GM19463 (cell line): ENCODE results near the gene MYLK4.

Experiments
- ATAC-seq: cut with Tn5 transposase; IDR thresholded peaks from one replicate; pipeline ENCODE4 v1.9.1; 2021; ENCODE audit warnings: mild to moderate bottlenecking, moderate library complexity; ENCODE audit not compliant: unreplicated experiment

The MYLK4 gene

DNA sequence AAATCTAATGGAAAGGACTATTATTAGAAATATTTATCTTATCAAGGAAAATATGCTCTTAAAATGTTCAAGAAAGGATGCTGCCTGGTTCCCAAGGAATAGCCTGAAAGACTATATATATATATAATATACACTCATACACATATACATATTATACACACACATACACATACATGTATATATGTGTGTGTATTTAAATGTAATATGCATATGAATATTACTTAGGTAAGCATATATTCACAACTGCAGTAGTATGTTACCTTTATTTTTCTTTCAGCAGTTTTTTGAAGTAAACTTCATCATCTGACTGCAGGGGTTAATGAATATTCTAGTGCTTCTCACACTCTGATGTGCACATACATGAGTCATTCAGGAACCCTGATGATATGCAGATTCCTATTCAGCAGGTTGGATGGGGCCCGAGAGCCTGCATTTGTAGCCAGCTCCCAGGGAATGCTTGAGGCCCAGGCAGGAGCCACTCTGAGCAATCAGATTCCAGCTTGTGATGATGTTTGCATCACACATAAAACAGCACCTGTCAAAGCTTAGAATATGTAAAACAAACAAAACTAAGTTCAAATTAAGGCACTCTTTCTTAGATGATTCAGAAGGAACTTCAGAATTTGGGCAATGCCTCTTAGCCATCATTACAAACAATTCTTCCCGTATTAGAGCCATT lies 16.1 kb downstream of the MYLK4 start:
- no peak for ATAC-seq

DNA sequence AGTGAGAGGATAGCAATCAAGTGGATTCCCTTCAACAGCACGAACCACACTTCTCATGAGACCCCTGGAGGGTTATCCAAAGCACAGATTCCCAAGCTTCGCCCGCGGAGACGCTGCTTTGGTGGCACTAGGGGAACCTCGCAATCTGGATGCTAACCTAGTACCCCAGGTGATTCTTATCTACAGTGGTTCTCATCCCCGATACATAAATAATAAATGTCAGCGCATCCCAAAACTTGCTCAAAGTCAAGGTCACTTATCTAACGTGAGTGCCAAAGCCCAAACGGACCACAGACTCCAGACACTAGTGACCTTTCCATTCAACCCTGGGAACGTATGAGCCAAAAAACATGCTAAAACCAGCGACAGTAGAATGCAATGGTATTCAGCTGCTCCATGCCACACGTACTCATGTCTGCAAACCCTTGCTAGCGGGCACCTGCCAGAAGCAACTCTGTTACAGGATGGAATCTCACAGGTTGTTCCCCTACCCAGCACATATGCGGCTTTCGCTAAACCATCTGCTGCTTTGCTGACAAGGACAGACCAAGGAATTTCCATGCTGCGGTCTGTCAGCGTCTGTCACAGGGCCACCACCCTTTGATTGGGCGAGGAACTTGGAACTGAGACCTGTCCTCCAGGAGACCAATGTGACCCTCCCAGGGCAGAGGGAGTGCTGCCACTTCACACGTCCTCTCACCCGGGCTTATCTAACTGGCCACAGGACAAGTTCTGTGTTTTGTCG lies 16.8 kb downstream of the MYLK4 start:
- no peak for ATAC-seq

DNA sequence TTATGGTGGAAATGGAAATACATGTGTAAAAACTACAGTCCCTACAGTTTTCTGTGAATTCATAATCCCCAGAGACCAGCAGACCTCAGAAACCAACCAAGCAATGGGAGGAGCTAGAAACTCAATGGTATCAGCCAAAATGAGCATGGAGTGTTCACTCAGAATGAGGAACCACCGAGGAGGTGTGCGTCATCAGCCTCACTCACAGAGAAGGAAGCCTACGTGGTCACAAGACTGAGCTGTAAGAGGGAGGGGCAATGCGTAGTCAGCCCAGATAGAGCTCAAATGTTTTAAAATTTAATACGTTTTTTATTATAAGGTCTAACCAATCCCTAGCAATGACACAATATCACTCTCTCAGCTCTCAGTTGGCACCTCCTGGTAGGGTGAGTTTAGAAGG lies 17.4 kb downstream of the MYLK4 start:
- peak; percentile 94 for ATAC-seq

DNA sequence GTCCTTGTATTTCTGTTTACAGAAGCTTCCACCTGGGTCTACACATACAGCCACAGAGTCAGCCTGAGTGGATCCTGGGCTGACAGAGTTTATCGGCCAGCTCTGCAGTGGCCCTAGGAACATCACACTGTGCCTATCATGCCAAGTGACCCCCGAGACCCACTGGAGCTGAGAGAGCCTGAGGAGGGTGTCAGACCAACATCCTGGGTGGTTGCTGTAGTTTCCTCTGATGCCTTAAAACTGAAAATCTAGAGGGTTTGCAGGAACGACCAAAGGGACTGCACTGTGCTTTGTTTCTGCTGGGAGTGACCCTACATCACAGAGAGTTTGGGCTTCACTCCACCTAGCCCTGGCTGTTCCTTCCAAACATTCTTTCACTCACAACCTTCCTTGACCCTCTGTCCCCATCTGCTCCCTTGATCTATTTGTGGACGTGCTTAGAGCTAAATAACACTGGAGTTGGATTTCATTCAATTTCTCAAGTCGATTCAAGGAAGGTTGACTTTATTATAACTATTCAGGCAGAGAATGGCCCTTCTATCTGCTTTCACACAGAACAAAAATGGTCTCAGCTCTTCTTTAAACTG lies 18.1 kb downstream of the MYLK4 start:
- no peak for ATAC-seq

DNA sequence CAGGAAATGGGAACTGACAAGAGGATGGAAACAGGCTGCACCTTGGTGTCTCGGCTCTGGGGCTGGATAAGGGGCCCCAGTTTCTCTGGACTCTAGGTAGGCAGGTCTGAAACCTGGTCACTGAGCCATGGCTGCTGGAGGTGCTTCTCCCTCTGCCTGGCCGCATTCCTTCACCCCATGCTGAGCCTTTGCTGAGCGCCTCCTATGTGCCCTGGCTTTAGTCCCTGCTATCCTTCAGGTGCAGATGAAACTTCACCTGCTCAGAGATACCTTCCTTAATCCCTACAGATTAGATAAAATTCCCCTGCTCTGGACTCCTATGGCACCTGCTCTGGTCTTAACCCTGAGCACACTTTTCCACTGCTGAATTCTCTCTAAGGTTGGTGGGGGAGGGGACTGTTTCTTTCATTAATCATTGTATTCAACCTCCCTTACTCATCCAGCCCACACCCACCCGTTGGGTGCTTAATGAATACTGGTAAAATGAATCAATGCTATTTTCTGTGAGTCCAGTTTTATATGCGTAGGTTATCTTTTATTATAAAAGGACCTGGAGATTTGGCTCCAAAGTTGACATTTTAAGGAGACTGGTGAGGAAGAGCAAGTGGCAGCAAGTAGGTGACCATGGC lies 19.3 kb downstream of the MYLK4 start:
- ATAC-seq, result no peak

DNA sequence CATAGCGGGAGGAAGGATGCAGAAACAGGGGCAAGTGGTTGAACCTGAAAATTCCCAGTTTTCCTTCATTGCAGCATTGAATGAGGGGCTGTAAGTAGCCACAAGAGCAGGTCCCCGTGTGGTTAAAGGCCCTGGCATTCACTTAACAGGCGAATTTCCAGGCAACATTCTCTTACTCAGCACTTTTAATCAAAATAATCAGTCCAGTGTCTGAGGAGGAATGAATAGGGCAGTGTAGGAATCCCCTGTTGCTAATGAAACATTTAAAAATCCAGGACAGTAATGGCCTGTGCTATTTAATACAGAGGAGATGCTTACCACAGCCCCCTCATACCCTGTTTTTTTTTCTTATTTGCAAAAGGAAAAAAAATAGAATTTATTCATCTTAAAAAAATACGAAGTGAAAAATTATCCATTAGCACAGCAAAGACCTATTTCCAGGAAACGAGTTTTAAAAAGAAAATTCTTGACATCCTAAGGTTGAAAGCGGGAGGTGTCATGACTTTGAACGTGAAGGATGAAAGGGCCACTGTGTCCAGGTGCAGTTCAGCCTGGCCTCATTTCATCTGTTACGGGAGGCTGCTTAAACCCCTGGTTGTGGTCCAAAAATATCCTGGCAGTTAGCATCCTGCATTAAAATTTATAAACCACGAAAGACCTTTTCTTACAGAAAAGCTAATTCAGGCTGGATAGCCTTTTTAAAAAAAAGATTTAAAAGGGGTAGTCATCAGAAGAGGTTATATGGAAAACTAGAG lies 20.2 kb downstream of the MYLK4 start:
- ATAC-seq, result no peak

DNA sequence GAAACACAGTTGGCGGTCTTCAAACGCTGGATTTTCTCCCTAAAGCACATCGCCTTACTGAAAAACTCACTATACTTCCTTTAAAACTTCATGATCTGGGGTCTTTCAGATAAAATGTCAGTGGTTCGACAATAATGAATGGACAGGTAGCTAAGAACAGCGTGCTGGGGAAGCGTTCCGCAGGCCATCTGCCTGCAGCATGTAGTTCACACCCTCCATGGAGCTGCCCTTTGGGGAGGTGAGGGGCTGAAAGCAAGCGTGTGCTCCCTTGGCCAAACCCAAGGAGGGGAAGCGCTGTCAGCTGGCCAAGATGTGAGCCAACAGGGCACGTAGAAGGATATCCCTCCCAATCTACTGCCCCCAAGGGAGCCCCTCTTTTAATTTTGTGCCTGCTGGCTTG lies 20.8 kb downstream of the MYLK4 start:
- no peak for ATAC-seq

DNA sequence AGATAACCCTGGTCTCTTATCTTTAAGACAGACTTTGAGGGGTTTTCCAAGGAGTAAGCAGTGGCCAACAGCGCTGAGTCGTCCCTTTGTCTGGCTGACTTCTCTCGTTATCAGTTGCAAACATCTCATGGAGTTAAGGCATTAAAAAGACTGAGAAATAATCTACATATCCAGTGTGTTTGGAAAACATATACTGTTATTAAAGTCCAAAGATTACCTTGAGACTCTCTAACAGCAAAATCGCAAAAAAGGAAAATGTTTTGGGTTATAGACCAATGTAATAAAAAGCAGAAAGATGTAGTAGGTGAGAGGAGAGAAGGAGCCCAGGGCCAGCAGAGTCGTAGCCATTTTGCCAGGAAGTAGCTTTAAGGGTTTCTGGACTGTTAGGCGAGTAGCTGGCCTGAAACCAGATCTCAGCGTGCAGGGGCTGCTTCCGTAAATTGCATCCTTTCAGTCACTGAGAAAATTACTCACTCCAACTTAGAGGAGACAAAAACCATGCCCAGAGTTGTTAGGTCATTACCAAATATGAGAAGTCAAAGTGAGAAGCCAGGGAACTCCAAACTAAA lies 24.6 kb downstream of the MYLK4 start:
- ATAC-seq, result peak; percentile 48

DNA sequence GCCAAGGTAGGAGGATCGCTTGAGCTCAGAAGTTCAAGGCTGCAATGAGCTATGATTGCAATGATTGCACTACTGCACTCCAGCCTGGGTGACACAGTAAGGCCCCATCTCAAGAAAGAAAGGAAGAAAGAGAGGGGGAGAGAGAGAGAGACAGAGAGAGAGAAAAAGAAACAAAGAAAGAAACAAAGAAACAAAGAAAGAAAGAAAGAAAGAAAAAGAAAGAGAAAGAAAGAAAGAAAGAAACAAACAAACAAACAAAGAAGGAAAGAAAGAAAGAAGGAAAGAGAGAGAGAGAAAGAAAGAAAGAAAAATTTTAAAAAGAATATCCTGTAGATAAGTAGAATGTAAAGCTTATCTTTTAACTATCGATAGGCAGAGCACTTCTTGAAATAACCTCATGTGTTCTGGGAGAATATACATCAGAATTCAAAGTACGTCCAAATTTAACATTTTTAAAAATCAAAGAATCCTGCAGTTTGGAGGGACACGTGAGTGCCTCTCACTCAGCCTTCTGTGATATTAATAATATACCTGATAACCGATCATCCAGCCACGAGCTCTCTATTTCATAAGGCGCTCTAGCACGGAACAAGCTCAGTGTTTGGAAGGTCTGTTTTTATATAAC lies 25.2 kb downstream of the MYLK4 start:
- ATAC-seq, result no peak

DNA sequence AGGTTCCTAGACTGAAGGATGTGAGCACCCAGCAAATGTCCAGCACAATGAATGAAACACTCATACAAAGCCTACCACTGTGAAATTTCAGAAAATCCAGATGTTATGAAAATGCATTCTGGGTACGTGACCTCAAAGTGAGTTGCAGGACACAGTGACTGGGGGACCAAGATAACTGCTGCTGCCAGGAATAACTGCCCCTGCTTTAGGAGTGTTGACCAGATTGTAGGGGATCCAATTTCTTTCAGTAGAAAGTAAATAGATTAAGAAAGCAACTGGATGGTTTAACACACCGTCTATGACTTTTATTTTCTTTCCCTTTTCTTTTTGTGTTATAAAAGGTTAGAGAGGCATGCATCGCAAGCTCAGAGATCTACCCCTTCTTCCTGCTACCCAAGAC lies 29.5 kb downstream of the MYLK4 start:
- no peak for ATAC-seq

DNA sequence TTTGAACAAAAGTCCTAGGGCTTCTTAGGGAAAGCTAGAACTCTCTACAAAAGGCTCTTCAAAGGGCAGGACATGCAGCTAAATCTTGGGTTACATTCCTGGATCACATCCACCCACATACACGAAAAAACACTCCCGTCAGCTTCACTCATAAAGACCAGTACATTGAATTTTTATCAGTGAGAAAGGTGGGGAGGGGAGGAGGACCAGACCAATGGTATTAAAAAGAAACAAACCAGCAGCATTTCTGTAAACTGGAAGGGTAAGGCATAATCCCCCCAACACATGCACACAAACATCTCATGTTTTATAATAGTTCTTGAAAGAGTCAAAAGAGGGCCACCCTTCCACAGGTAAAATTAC lies 31.6 kb downstream of the MYLK4 start:
- no peak for ATAC-seq

DNA sequence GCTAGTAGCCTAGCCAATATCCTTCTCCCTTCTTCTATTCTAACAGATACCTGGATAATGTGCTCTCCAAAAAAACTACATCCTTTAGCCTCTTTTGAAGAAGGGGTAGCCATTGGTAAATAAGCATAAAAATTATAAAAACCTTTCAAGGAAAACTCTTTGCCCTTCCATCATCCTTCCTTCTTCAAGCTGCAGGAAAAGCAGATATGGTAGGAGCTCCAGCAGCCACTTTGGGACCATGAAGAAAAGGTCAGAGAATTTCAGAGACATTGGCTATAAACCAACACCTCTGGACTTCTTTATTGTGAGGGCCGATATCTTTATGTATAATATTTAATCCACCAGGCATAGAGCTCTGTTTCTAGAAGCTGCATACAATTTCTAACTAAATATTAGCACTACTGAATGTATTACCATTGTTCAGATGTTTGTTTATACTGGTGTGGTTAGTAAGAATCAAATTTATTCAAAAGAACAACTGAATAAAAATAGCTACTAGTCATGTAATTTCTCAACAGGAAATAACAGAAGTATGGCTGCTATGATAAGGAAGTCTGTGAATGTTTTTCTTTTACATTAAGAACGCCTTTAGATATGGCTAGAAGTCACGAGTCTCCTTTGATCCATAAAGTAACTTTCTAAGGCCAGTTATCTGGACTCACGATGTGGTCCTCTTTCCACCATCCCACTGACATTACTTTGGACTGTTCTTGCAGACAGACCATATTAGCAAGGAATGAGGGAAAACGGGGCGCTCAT lies 32.2 kb downstream of the MYLK4 start:
- no peak for ATAC-seq

DNA sequence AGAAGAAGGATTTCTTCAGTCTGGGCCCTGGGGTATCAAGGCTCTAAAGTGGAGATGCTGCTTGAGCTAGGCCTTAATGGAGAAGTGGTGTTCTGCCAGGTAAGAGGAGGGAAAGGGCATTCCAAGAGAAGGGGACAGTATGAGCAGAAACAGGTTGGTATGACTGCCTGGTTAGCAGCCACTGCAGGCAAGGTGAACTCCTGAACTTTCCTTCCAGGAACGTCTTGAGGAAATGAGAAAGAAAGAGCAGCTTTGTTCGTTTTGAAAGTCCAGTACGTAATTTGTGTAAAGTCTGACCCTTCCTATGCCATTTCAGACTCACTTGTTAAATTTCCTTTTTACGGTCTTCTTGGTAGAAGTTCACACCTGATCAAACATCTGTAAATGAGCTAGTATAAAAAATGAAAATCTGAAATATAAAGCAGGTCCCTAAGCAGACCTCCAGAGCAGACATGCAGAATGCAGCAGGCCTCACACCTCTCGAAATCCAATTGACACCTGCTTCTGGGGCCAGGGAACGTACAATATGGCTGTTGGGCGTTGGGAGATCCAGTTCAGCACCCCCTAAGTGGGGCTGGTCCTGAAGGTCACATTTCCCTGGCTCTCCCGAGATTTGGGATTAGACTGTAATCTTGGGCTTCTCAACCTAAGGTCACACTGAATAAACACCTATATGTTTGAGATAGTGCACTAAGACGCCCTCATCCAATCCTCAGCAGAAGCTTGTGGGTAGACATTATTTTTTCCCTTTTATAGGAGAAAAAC lies 33.6 kb downstream of the MYLK4 start:
- no peak for ATAC-seq

DNA sequence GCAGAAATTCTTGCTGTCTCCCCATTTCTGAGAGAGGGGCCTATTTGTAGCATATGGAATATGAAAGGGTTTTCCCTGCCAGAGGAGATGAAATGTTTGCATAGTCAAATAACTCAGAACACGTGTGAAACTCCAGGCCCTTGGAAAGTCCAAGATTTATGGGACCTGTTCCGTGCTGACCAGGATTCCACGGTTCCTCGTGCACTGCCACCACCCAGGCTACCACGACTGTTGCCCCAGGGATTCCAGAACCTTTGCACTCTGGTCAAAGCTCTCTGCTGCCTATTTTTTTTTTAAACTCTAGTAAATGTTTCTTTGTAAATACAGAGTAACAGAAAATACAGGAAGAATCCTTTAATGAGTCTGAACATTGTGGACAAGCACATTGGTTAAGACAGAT lies 35.0 kb downstream of the MYLK4 start:
- no peak for ATAC-seq

DNA sequence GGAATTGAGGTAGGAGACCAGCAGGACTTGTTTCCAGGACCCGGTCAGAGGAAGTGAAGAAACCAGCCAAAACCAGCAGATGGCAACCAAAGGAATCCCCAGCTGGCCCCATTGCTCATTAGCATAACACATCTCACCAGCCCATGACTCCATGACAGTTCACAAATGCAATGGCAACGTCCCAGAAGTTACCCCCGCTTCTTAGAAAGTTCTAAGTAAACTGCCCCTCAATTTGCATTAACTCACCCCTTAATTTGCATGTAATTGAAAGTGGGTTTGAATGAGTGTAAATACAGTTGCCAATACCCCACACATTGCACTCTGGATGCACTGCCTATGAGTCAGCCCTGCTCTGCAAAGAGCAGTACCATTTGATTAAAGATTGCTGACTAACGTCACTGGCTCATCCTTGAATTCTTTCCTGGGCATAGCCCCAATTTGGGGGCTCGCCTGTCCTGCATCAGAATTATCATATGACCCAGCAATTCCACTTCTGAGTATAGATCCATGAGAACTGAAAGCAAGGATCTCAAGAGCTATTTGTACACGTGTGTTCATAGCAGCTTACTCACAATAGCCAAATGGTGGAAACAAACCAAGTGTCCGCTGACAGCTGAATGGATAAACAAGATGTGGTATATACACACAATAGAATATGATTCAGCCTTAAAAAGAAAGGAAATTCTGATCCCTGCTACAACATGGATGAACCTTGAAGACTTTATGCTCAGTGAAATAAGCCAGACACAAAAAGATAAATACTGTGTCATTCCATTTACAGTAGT lies 36.4 kb downstream of the MYLK4 start:
- ATAC-seq, result no peak

DNA sequence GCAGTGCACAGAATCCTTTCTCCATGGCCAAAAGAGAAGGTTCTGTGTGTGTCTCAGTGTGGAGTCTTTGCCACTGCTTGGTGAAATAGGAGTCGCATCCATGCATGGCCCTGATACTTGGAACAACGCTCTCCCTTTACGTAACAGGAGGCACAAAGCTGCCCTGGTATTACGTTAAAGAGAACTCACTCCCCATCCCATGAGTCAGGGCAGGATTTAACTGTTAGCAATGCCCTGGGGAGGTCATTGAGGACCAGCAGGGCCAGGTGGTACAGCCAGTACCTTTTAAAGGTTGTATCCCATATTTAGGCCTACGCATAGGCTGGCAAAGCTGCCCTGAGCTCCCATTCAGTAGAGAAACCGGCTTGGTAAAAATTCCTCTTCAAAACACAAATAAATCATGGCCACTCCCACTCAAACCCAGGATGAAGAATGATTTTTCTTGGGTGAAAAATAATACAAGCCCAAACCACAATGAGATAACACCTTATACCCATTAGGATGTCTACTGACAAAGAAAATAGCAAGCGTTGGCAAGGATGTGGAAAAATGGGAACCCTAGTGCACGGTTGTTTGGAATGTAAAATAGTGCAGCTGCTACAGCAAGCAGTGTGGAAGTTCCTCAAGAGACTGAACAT lies 37.1 kb downstream of the MYLK4 start:
- no peak for ATAC-seq

DNA sequence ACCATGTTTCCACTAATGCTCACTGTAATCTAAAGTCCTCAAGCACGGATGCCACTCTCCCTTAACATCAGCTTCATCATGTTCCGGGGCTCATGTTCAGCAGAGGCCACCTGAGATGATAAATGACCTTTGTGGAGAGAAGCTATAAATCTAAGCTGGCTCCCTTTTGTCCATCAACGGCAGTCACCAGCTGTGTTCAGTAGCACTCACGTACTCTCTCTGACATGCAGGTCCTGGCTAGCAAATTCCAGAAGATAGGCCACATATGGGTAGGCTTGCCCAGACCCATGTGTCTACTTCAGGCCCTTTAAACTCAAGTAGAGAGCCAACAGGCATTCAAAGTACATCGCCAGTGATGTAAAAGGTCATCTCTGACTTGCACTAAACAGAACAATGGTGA lies 38.6 kb downstream of the MYLK4 start:
- no peak for ATAC-seq

DNA sequence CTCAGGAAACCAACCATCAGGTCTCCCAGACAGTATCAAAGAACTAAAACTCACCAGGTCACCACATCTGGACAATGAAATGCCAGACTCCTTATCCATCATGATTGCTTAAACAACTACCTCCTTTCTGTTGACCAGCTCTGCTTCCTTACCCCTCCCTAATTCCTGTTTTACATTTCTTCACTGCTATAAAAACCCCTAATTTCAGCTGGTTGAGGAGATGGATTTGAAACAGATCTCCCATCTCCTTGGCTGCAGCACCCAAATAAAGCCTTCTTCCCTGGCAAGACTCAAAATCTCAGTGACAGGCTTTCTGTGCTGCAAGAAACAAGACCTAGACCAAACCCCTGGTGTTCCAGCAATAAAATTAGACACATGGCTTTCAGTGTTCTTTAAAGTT lies 40.3 kb downstream of the MYLK4 start:
- ATAC-seq, result no peak
